Fibroblast of skin of back (primary cell): ENCODE measurements around the gene INSM1.

Source experiments
- DNase-seq: peaks from one replicate; pipeline ENCODE4 v3.0.0-alpha.2; 2013

Gene INSM1

GRCh38 chr20:20363434-20363798, 4.5 kb upstream of the INSM1 start:
- DNase-seq, result no peak

GRCh38 chr20:20363799-20364592, 3.9 kb upstream of the INSM1 start:
- no peak for DNase-seq

GRCh38 chr20:20364593-20365479, 3.1 kb upstream of the INSM1 start:
- DNase-seq, result no peak

- DNase-seq, result no peak
Observed at GRCh38 chr20:20365480-20366161, 2.3 kb upstream of the INSM1 start.

- no peak for DNase-seq
Observed at GRCh38 chr20:20366551-20366875, 1.4 kb upstream of the INSM1 start.

GRCh38 chr20:20366876-20367574, 879 bp upstream of the INSM1 start:
- DNase-seq, result no peak

GRCh38 chr20:20368418-20369249, 730 bp downstream of the INSM1 start:
- DNase-seq, result no peak

- DNase-seq, result no peak
Observed at GRCh38 chr20:20369250-20370093, 1.6 kb downstream of the INSM1 start.

GRCh38 chr20:20370094-20370575, 2.2 kb downstream of the INSM1 start:
- DNase-seq, result no peak

- no peak for DNase-seq
Observed at GRCh38 chr20:20371083-20371482, 3.2 kb downstream of the INSM1 start.

GRCh38 chr20:20371681-20372080, 3.8 kb downstream of the INSM1 start:
- DNase-seq, result no peak

- peak; percentile 66 for DNase-seq
Observed at GRCh38 chr20:20373091-20373571, 5.2 kb downstream of the INSM1 start.

GRCh38 chr20:20375862-20376261, 8.0 kb downstream of the INSM1 start:
- no peak for DNase-seq

GRCh38 chr20:20386192-20386591, 18.3 kb downstream of the INSM1 start:
- DNase-seq, result no peak

GRCh38 chr20:20390393-20390792, 22.5 kb downstream of the INSM1 start:
- no peak for DNase-seq

- DNase-seq, result no peak
Observed at GRCh38 chr20:20391115-20391514, 23.2 kb downstream of the INSM1 start.

GRCh38 chr20:20391766-20392165, 23.9 kb downstream of the INSM1 start:
- DNase-seq, result no peak

GRCh38 chr20:20393207-20394120, 25.6 kb downstream of the INSM1 start:
- peak; percentile 22 for DNase-seq

GRCh38 chr20:20395087-20395486, 27.2 kb downstream of the INSM1 start:
- DNase-seq, result no peak
